GM19193 (cell line): ENCODE measurements around the gene NDUFAF5.
A peak's percentile ranks its signal among the peaks of the same experiment; 100 is the strongest.

Experiments
- POLR2A ChIP-seq: IDR thresholded peaks from 4 replicates; pipeline ENCODE4 v1.6.1; 2011; ENCODE audit not compliant: insufficient read depth, insufficient read length; ENCODE audit errors: extremely low read depth

Gene NDUFAF5, protein sequence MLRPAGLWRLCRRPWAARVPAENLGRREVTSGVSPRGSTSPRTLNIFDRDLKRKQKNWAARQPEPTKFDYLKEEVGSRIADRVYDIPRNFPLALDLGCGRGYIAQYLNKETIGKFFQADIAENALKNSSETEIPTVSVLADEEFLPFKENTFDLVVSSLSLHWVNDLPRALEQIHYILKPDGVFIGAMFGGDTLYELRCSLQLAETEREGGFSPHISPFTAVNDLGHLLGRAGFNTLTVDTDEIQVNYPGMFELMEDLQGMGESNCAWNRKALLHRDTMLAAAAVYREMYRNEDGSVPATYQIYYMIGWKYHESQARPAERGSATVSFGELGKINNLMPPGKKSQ

GRCh38 chr20:13784893-13785715 is at the start of gene NDUFAF5, which contains the start of gene ESF1:
NDUFAF5 (plus strand) TSS chr20:13785028; CDS start chr20:13785069, 41 bp downstream.
ESF1 (minus strand) TSS chr20:13784919; CDS start chr20:13783140, 1,779 bp downstream.
- TF ChIP-seq POLR2A = peak; percentile 84

DNA sequence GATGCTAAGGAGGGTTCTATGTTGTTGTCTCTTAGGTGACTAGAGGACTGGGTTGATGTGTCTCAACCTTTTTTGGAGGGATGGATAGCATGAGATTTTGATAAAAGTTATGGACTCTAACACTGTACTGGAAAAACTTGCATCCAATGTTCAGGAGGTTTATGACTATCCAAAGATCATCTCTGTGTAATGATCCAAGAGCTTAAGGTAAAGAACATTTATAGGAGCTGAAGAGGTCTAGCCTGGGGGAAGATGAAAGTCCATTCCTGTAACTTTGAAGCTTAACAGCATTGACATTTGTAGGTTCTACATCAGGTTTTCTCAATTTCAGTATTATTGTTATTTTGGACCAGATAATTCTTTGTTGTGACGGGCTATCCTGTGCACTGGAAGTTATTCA is 49.0 kb upstream of the NDUFAF5 start:
- TF ChIP-seq POLR2A = no peak

DNA sequence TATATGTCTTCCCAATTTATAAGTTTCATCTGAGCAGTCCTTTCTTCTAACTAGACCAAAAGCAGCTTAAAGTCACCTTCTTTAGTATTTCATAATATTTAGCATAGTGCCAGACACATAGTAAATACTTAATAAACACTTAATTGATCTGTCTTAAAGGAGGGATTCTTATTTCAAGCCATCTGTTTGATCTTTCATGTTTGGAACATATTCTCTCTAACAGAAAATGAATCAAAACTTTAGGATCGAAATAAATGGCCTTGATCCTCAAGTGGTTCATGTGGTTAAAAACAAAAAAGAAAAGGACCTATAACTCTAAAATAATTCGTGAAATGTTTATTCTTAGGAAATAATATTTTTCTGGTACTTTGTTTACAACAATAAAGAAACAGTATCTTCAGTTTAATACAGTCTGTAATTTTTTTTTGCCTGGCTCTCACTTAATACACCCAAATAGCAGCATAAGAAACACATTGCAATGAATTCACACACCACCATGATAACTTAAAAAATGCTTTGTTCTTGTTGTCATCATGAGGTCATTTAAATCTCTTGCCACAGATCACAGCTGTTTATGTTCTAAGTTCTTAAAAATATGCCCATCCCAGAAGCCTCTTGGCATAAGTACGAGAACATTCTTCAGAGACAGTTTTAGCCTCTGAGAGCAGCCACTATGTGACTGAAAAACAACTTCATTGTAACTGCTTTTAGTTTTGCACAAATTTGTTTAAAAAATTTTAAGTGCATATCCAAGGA is 48.2 kb upstream of the NDUFAF5 start:
- no peak for TF ChIP-seq POLR2A

DNA sequence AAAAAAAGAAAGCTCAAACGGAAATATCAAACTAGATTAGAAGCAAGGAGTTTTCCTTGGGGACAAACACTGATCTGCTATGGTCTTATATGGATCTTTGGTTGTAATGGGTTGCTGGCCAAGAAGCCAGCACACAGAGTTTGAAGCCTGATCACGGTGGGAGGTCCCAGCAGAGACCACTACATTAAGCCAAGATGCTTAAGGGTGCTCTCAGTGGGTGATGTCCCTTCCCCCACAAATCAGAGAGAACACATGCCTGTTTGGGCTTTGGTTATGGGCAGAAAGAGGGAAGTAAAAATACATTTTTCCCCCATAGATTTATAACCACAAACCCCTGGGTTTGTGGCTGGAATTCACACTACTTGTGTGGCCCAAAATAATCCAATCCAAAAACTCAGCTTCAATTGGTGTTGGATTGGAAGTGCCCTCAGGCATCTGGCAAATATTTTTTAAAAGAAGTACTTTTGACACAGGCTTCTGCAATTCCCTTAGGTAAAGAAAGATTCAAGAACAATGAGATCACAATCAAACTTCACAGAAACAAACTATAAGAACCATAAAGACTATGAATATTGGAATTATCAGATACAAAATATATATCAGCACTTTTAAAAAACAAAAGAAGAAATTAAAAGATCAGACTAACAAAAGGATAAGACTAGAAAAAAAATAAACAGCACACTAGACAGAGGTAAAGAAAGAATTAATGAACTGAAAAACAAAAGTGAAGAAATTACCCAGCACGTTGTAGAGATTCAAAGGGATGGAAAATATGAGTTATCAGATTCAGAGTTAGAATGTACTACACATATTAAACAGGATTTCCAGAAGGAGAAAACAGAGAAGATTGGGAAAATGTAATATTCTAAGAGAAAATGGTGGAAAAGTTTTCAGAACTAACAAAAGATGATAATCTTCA is 44.8 kb upstream of the NDUFAF5 start:
- TF ChIP-seq POLR2A = no peak

DNA sequence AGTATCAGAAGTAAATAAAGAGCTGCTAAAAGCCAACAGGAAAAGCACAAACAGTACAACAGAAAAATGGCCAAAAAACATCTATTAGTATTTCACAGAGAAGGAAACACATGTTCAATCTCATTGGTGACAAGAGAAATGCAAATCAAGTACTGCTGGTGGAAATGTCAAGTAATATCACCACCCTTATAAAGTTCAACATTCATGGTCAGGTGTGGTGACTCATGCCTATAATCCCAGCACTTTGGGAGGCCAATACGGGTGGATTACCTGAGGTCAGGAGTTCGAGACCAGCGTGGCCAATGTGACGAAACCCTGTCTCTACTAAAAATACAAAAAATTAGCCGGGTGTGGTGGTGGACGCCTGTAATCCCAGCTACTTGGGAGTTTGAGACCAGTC is 42.9 kb upstream of the NDUFAF5 start:
- TF ChIP-seq POLR2A = no peak

DNA sequence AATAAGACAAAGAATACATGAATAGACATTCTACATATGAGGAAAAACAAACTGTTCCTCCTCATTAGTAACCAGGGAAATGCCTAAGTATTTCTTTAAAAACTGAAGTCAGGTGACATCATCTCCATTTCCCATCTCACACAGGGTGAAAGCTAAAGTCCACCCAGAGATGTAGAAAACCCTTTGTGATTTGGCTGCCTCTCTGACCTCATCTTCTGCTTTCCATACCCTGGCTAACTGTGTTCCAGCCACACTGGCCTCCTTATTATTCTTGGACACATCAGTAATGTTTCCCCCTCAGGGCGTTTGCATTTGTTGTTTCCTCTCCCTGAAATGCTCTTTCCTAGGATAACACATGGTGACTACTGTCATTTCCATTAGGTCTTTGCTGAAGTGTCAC is 40.5 kb upstream of the NDUFAF5 start:
- TF ChIP-seq POLR2A = no peak

GRCh38 chr20:13745784-13746183 is 39.0 kb upstream of the NDUFAF5 start:
- no peak for TF ChIP-seq POLR2A

- no peak for TF ChIP-seq POLR2A
These were observed 35.0 kb upstream of the NDUFAF5 start for GRCh38 chr20:13749811-13750210.

GRCh38 chr20:13753436-13754036 is 31.3 kb upstream of the NDUFAF5 start:
- TF ChIP-seq POLR2A = no peak

- TF ChIP-seq POLR2A = no peak
These were observed 29.0 kb upstream of the NDUFAF5 start for GRCh38 chr20:13755809-13756208.

GRCh38 chr20:13756551-13756950 is 28.3 kb upstream of the NDUFAF5 start:
- no peak for TF ChIP-seq POLR2A

- no peak for TF ChIP-seq POLR2A
These were observed 25.9 kb upstream of the NDUFAF5 start for GRCh38 chr20:13758884-13759283.

DNA sequence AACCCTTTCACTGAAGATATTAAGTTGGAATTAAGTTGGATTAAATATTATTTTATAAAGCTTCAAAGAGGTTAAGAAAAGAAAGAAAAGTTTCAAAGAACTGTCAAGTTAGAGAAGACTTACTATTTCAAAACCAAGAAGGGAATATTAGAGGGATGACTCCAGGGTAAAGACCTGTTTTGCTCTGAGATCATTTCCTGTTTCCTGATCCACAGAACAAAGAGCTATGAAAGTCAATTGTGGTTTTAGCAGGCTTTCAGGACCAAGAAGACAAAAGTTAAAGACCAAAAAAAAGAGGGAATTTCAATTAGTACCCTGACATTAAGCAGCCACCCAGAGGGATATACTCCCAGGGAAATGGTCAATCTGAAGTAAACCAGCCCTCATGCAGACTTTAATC is 19.5 kb upstream of the NDUFAF5 start:
- no peak for TF ChIP-seq POLR2A
